GM04503 (cell line): ENCODE measurements around the gene BTBD16.

ENCODE experiments used
- DNase-seq: peaks from one replicate; pipeline ENCODE4 v3.0.0-alpha.2; 2012; ENCODE audit warnings: low read depth

Gene BTBD16

GRCh38 chr10:122248356-122249302, 22.5 kb upstream of the BTBD16 start:
- no peak for DNase-seq

GRCh38 chr10:122249303-122249850, 21.7 kb upstream of the BTBD16 start:
- DNase-seq: no peak

- DNase-seq: no peak
Observed at GRCh38 chr10:122249991-122250750, 20.9 kb upstream of the BTBD16 start.

GRCh38 chr10:122251459-122252255, 19.4 kb upstream of the BTBD16 start:
- no peak for DNase-seq

GRCh38 chr10:122252805-122253204, 18.3 kb upstream of the BTBD16 start:
- no peak for DNase-seq

- DNase-seq: no peak
Observed at GRCh38 chr10:122253605-122254004, 17.5 kb upstream of the BTBD16 start.

GRCh38 chr10:122254831-122255230, 16.3 kb upstream of the BTBD16 start:
- DNase-seq: no peak

GRCh38 chr10:122255509-122256301, 15.4 kb upstream of the BTBD16 start:
- DNase-seq: no peak

- DNase-seq: no peak
Observed at GRCh38 chr10:122257041-122257440, 14.1 kb upstream of the BTBD16 start.

GRCh38 chr10:122258136-122259074, 12.7 kb upstream of the BTBD16 start:
- no peak for DNase-seq

- DNase-seq: no peak
Observed at GRCh38 chr10:122259075-122259466, 12.0 kb upstream of the BTBD16 start.

GRCh38 chr10:122261584-122261983, 9.5 kb upstream of the BTBD16 start:
- no peak for DNase-seq

GRCh38 chr10:122263971-122264370, 7.1 kb upstream of the BTBD16 start:
- DNase-seq: peak; percentile 83

GRCh38 chr10:122264436-122264835, 6.7 kb upstream of the BTBD16 start:
- DNase-seq: no peak

GRCh38 chr10:122264931-122265330, 6.2 kb upstream of the BTBD16 start:
- DNase-seq: no peak

GRCh38 chr10:122265896-122266295, 5.2 kb upstream of the BTBD16 start:
- DNase-seq: no peak

GRCh38 chr10:122267849-122268737, 3.0 kb upstream of the BTBD16 start:
- no peak for DNase-seq

- no peak for DNase-seq
Observed at GRCh38 chr10:122269059-122269687, 1.9 kb upstream of the BTBD16 start.
